ENCODE measurements around the gene CSGALNACT2.
"Not testable (repeated sequence)": the region's sequence is repeated elsewhere in the genome, so short reads cannot be mapped to it uniquely, and the experiment has no call there.

CSGALNACT2 gene

GRCh38 chr10:43218206-43218950 is 80.1 kb downstream of the CSGALNACT2 start:
- DNase-seq: no peak

- no peak for DNase-seq
Observed at GRCh38 chr10:43218951-43219837, 80.9 kb downstream of the CSGALNACT2 start.

GRCh38 chr10:43219848-43220247 is 81.6 kb downstream of the CSGALNACT2 start:
- DNase-seq: no peak

GRCh38 chr10:43220251-43220650 is 82.0 kb downstream of the CSGALNACT2 start:
- not testable (repeated sequence) for DNase-seq

- no peak for DNase-seq
Observed at GRCh38 chr10:43220657-43221418, 82.6 kb downstream of the CSGALNACT2 start.

- no peak for DNase-seq
Observed at GRCh38 chr10:43221419-43222209, 83.4 kb downstream of the CSGALNACT2 start.

- DNase-seq: no peak
Observed at GRCh38 chr10:43222210-43222720, 84.0 kb downstream of the CSGALNACT2 start.

GRCh38 chr10:43223056-43223455 is 84.8 kb downstream of the CSGALNACT2 start:
- DNase-seq: no peak

GRCh38 chr10:43224321-43224720 is 86.1 kb downstream of the CSGALNACT2 start:
- DNase-seq: no peak

GRCh38 chr10:43225004-43225786 is 87.0 kb downstream of the CSGALNACT2 start:
- DNase-seq: no peak

- peak; percentile 25 to 47 for DNase-seq
Observed at GRCh38 chr10:43225787-43226153, 87.5 kb downstream of the CSGALNACT2 start.

GRCh38 chr10:43226441-43226840 is 88.2 kb downstream of the CSGALNACT2 start:
- no peak for DNase-seq

GRCh38 chr10:43226851-43227845 is 88.9 kb downstream of the CSGALNACT2 start:
- no peak for DNase-seq

GRCh38 chr10:43227911-43228782 is 89.9 kb downstream of the CSGALNACT2 start:
- DNase-seq: no peak

- DNase-seq: no peak
Observed at GRCh38 chr10:43228783-43229207, 90.5 kb downstream of the CSGALNACT2 start.

- DNase-seq: no peak
Observed at GRCh38 chr10:43229208-43230061, 91.2 kb downstream of the CSGALNACT2 start.

GRCh38 chr10:43230101-43230908 is 92.1 kb downstream of the CSGALNACT2 start:
- no peak for DNase-seq

Measured in inflammatory macrophage treated with lipopolysaccharide for 1 hour (primary cell).